ENCODE data around the gene GRAMD4. TPM values are rescaled to one million over a fixed set of nuclear protein-coding genes. Genes with fewer than 3 reads are reported as not detected.

Gene GRAMD4
- total RNA-seq, 1 experiment from 2014 or later = 38.2 TPM

GRCh38 chr22:46674367-46674781, 54.2 kb downstream of the GRAMD4 start:
- Histone ChIP-seq H2AFZ (no peak overlapping the region), H3F3A (ENCODE audit: insufficient read depth, low read depth) (0 out of 2 replicates have a peak, but pooled peaks cover 4% of the 10 kb centered on the region), H3K9me2 (ENCODE audit: insufficient read depth) (no peaks in the 10 kb centered on the region), H3K27ac (no peak overlapping the region), H3K36me3 (ENCODE audit: low read depth) (0 out of 2 replicates have a peak, but pooled peaks cover 3% of the 10 kb centered on the region), H3K4me1 (replicated peaks; ENCODE audit: insufficient read depth) (no peaks in the 10 kb centered on the region), H3K9me3 (ENCODE audit: insufficient read depth, low read depth) (no peaks in the 10 kb centered on the region), H3K4me2 (no peak overlapping the region), H3K79me2 (ENCODE audit: low read depth) (no peaks in the 10 kb centered on the region), H3K4me3 (no peak overlapping the region), H3K27me3 (ENCODE audit: insufficient read depth, low read depth) (no peaks in the 10 kb centered on the region), H4K20me1 (ENCODE audit: insufficient read depth) (peaks cover 3% of the 10 kb centered on the region; the same call in 1 of the 2 replicates)
- no peak for DNase-seq
- ChIA-PET CTCF (no interaction called here), POLR2A (ENCODE audit: unreplicated experiment) (no interaction called here)
- intact Hi-C loops (cut with micrococcal nuclease; ENCODE audit: unreplicated experiment) = no loop called here
- no peak for TF ChIP-seq CTCF (conservative IDR thresholded peaks at IDR 0.05)
- no peak for TF ChIP-seq EZH2 (IDR thresholded peaks at IDR 0.05; ENCODE audit: low read depth)
- BruUV-seq (replicated peaks) = no TSS peak

- no TSS peak for BruUV-seq (replicated peaks)
- DNase-seq = no peak
- POLR2A ChIA-PET (ENCODE audit: unreplicated experiment) = no interaction called here
- Histone ChIP-seq H2AFZ (no peak overlapping the region), H3K9me3 (ENCODE audit: insufficient read depth, low read depth) (no peaks in the 10 kb centered on the region), H3K9me2 (ENCODE audit: insufficient read depth) (no peaks in the 10 kb centered on the region), H3K36me3 (ENCODE audit: low read depth) (0 out of 2 replicates have a peak, but pooled peaks cover 3% of the 10 kb centered on the region), H4K20me1 (ENCODE audit: insufficient read depth) (peaks cover 3% of the 10 kb centered on the region; the same call in 1 of the 2 replicates), H3K4me3 (no peak overlapping the region), H3F3A (ENCODE audit: insufficient read depth, low read depth) (0 out of 2 replicates have a peak, but pooled peaks cover 5% of the 10 kb centered on the region), H3K79me2 (ENCODE audit: low read depth) (no peaks in the 10 kb centered on the region), H3K4me2 (no peak overlapping the region), H3K4me1 (replicated peaks; ENCODE audit: insufficient read depth) (no peaks in the 10 kb centered on the region), H3K27ac (no peak overlapping the region), H3K27me3 (ENCODE audit: insufficient read depth, low read depth) (no peaks in the 10 kb centered on the region)
- TF ChIP-seq CTCF (conservative IDR thresholded peaks at IDR 0.05) = no peak
- TF ChIP-seq EZH2 (IDR thresholded peaks at IDR 0.05; ENCODE audit: low read depth) = no peak
- intact Hi-C loops (cut with micrococcal nuclease; ENCODE audit: unreplicated experiment) = no loop called here
- CTCF ChIA-PET = no interaction called here
These were observed 54.7 kb downstream of the GRAMD4 start for GRCh38 chr22:46674906-46675305.

- no peak overlapping the region for H3K4me2 ChIP-seq
- H3K36me3 ChIP-seq (ENCODE audit: low read depth) = 0 out of 2 replicates have a peak, but pooled peaks cover 3% of the 10 kb centered on the region
- H2AFZ ChIP-seq = no peak overlapping the region
- H3K79me2 ChIP-seq (ENCODE audit: low read depth) = no peaks in the 10 kb centered on the region
- no peaks in the 10 kb centered on the region for H3K9me2 ChIP-seq (ENCODE audit: insufficient read depth)
- no peak overlapping the region for H3K27ac ChIP-seq
- 0 out of 2 replicates have a peak, but pooled peaks cover 5% of the 10 kb centered on the region for H3F3A ChIP-seq (ENCODE audit: insufficient read depth, low read depth)
- no peak for TF ChIP-seq CTCF (conservative IDR thresholded peaks at IDR 0.05)
- no peak for TF ChIP-seq EZH2 (IDR thresholded peaks at IDR 0.05; ENCODE audit: low read depth)
- H3K4me3 ChIP-seq = no peak overlapping the region
- no peak for DNase-seq
- CTCF ChIA-PET = no interaction called here
- no peaks in the 10 kb centered on the region for H3K27me3 ChIP-seq (ENCODE audit: insufficient read depth, low read depth)
- POLR2A ChIA-PET (ENCODE audit: unreplicated experiment) = no interaction called here
- intact Hi-C loops (cut with micrococcal nuclease; ENCODE audit: unreplicated experiment) = no loop called here
- H3K4me1 ChIP-seq (replicated peaks; ENCODE audit: insufficient read depth) = no peaks in the 10 kb centered on the region
- no peaks in the 10 kb centered on the region for H3K9me3 ChIP-seq (ENCODE audit: insufficient read depth, low read depth)
- H4K20me1 ChIP-seq (ENCODE audit: insufficient read depth) = peaks cover under 1% of the 10 kb centered on the region; the same call in 1 of the 2 replicates
- no TSS peak for BruUV-seq (replicated peaks)
These were observed 55.3 kb downstream of the GRAMD4 start for GRCh38 chr22:46675479-46675878.
